GM18502 (cell line): ENCODE measurements around the gene ENAH.
A peak's percentile ranks its signal among the peaks of the same experiment; 100 is the strongest.
"Not testable (repeated sequence)": the region's sequence is repeated elsewhere in the genome, so short reads cannot be mapped to it uniquely, and the experiment has no call there.

Source experiments
- ATAC-seq: cut with Tn5 transposase; IDR thresholded peaks from one replicate; pipeline ENCODE4 v1.9.1; 2021; ENCODE audit warnings: mild to moderate bottlenecking; ENCODE audit not compliant: unreplicated experiment, poor library complexity

The ENAH gene

DNA sequence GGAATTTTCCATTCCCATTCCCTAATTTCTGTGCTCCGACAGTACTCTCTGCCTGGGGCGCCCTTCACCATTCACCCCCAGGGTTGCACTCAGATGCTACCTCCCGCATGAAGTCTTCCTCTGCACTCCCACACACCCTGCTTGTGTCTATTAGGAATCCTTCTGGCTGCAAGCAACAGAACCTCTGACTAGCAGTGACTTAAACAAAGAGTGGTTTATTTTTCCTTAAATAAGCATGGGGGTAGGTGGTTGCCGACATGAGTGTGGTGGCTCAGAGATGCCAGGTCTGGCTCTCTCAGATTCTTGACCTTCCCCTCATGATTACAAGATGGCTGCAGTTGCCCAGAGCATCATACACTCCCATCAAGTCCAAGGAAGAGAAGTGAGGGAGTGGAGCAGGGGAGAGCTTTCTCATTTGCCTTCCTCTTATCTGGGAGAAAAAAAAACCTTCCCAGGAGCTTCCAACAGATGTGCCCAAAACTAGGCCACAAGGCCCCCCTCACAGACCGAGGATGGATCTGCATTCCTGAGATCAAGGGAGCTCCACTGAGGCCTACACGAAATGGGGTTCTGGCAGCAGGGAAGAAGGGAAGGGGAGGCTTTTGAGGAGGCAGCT lies 175.5 kb downstream of the ENAH start:
- no peak for ATAC-seq

DNA sequence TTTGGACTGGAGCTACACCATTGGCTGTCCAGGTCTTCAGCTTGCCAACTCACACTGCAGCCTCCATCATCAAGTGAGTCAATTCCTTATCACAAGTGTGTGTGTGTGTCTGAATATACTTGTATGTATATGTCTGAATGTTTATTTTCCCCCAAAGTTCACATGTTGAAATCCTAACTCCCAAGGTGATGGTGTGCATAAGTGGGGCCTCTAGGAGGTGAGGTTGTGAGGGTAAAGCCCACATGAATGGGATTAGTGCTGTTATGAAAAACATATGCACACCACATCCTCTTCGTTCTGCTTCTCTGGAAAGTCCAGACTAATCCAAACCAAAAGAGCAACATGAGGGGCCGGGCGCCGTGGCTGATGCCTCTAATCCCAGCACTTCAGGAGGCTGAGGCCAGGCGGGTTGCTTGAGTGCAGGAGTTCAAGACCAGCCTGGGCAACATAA lies 176.4 kb downstream of the ENAH start:
- ATAC-seq = no peak

DNA sequence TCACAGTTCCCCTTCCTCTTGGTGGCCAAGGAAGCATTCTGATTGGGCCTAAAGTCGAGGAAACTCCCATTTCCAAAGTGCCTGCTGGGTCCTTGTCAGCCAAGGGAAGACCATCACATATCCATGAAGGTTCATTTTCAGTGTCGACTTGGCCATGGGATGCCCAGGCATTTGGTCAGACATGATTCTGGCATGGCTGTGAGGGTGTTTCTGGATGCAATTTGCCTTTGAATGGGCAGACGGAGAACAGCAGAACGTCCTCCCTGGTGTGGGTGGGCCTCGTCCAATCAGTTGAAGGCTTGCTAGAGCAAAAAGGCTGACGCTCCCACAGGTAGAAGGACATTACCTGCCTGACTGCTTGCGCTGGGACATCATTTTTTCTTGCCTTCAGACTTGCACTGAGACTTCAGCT lies 176.8 kb downstream of the ENAH start:
- no peak for ATAC-seq

DNA sequence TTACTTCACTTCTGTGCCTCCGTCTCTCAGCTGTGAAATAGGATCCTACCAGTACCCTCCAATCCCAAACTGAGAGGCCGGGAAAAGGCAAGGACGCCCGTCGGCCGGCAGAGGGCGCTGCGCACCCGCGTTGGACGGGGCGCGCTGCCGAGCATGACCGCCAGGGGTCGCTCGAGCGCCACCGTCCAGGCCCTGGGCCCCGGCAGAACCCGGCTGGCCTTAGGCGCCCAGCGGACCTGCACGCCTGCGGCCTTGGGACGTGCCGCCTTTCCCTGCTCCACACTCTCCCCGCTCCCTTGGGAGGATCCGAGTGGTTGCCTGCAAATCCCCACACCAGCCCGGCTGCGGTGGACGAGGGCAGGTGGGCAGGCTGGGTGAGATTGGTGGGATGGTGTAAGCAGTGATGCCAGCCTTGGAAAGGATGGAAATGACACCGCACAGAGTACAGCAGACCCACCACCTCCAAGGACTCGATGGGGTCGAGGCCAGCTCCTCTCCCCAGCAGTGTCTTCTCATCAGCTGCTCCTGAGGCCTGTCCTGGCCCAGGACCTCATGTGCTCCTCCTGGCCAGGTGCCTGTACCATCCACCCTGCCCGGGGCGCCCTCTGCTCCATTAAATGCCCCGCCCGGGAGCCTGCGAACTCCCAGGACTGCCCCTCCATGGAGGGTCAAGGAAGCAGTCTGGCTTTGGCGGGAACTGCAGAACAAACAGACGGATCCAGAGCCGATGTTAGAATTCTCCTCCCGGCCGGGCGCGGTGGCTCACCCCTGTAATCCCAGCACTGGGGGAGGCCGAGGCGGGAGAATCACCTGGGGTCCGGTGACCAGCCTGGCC lies 177.7 kb downstream of the ENAH start:
- ATAC-seq = peak; percentile 73

DNA sequence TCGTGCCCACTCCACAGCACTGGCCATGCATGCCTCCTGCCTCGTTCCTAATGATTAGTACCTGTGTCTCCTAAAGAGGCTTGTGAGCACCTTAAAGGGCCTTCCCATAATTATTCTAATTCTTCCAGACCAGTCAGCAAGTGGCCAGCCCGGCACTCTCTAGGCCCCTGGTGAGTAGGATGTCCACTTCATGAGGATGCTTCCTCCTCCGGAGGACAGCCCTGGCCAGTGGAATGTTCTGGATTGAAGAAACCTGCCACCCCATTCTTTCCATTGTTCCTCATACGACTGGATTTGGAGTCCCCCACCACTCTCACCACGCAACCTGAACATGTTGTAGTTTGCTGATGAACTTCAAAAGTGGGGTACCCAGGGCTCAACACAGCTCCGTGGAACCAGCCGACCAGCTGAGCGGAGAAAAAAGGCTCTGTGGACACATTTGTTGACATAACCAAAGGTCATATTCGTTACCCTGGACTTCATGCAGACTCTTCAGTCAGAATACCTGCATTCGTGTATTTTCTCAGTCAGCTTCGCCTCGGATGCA lies 178.4 kb downstream of the ENAH start:
- ATAC-seq = no peak

DNA sequence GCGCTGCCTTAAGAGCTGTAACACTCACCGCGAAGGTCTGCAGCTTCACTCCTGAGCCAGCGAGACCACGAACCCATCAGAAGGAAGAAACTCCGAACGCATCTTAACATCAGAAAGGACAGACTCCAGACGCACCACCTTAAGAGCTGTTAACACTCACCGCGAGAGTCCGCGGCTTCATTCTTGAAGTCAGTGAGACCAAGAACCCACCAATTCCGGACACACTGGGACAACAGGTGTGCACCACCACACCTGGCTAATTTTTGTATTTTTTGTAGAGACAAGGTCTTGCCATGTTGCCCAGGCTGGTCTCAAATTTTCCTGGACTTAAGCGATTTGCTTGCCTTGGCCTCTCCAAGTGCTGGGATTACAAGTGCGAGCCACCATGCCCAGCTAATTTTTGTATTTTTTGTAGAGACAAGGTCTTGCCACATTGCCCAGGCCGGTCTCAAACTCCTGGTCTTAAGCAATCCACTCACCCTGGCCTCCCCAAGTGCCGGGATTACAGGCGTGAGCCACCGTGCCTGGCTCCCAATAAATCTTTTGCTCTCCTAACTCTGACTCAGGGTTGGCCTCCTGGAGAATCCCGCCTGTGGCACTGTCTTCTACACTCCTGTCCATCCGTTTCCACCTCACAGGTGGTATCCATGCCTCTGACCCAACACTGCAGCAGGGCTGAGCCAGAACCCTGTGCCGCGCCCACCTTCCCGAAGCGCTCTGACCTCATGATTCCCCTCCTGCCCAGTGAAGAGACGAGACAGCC lies 179.1 kb downstream of the ENAH start:
- ATAC-seq = not testable (repeated sequence)

DNA sequence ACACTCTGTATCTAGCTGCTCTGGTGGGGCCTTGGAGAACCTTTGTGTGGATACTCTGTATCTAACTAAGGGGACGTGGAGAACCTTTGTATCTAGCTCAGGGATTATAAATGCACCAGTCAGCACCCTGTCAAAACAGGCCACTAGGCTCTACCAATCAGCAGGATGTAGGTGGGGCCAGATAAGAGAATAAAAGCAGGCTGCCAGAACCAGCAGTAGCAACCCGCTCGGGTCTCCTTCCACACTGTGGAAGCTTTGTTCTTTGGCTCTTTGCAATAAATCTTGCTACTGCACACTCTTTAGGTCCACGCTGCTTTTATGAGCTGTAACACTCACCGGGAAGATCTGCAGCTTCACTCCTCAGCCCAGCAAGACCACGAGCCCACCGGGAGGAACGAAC lies 179.7 kb downstream of the ENAH start:
- not testable (repeated sequence) for ATAC-seq

DNA sequence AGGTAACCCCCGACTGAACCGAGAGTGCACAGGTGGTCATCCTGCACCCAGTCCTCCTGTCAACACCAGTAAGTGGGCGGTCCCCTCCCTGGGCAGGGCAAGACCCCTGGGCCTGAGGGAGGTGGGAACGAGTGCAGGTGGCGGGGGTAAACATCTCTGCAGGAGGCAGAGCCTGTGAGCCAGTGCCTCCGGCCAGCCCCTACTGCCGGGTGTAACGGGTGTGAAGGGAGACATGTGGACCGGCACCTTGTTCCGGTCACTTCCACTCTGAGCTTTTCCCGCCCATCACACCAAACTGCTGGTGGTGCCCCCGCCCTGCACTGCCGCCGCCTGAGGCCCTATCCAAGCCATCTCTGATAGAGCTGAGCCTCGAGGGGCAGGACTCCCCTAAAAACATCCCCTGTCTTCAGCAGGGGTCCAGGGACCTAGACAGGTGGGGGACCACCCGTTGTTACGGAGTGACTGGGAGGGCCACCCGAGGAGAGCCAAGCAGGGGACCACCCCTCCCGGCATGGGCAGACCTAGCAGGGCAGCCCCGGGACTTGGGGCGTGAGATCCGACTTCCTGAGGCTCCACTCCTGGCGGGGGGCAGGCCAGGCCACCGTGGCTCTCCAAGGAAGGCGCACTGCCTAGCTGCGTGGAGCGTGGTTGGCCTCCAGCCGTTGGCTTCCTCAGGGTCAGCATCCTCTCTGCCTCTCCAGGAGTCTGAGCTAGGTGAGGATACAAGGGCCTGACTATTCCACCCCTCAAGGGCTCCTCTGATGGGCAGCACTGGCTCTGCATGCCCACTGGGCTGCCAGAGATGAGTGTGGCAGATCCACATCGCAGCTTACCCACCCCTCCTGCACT lies 181.2 kb downstream of the ENAH start:
- no peak for ATAC-seq

DNA sequence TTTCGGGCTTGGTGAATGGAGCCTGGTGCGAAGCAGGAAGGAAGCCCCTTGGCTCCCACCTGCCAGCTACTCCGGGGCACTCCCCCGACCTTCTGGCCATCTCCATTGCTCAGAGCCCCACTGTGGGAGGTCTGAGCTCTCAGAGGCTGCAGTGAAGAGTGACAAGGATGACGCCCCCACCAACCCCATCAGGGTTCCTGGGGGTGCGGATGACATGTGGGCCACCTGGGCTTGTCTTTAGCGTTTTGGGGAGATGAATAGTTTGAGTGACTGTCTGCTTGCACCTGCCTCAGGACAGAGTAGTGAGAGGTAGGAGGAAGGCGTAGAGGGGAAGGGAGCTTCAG lies 181.8 kb downstream of the ENAH start:
- no peak for ATAC-seq

DNA sequence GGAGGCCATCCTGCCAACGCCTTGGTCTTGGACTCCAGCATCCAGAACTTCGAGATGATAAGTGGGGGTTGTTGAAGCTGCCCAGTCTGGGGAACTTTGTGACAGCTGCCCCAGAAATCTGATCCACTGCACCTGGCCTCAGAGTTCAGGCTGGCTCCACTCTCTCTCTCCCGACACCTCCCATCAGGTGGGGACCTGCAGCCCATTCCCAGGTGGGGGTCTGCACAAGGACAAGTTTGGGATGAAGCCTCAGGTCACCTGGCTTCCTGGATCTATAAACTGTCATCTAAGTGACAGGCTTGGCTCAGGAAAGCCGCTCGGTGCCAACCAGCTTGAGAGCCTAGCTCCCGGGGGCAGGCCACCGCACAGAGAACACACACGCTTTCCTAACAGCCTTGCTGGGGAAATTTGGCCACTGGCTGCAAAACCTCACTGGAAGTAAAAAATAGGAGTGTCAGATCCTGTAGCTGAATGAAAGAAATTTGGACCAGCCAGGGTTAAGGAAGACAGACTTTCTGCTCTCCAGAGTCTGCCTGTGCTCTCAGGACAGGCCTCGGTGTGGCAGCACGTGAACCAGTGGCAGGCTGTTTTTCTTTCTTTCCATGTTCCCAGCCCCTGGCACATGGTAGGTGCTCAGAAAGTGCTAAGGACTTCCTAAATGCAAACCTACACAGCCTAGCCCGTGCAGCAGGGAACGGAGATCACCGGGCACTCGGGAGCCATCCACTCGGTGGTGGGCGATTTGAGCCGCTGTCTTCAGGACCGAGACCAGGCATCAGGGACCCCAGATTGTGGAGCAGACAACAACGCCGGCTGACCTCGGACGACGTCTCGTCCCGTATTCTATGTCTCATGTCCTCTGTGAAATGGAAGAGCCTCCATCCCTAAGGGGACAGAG lies 182.5 kb downstream of the ENAH start:
- ATAC-seq = no peak

DNA sequence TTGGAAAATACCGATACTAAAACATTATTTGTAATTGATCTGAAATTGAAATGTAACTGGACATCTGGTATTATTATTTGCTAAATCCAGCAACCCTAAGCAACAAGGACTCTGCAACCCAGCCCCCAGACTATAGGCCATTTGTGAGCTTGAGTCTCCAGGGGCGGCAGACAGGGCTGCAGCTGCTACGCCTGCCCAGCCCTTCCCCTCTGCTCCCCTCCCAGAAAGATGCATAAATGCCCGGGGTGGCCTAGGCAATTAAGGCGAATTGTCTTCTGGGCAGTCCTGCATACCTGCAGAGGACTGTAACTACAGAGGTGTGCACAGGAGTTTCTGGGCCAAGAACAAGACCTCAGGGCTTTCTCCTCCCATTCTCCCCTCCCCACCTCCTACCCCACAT lies 183.9 kb downstream of the ENAH start:
- no peak for ATAC-seq

DNA sequence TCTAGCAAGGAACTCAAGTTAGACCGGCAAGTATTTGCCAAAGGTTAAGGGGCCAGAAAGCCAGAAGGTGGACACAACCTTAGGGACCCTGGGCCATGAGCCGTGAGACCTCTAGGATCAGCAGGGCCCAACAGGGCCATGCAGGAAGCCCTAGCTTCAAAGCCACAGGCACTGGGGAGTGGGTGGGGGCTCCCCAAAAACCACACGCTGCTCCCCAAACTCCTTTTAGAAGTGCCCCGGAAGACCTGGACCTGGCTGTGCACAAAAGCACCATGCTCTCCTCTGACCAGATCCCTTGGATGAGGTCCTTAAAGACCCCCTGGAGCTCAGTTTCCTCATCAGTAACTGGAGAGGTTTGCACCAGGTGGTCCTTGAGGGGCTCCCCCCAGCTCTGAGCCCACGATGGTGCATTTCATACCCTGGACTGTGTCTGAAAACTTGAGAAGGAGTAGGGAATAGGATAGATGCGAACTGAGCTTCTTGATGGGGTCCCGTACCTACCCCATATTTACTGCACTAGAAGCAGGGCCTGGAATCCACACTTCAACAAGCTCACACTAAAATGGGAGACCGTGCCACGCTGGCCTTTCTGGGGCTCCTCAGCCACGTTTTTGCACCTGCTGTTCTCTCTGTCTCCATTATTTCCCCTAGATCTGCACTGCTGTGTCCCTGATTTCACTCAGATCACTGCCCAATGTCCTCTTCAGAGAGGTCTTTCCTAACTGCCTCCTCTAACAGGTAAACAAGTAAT lies 184.5 kb downstream of the ENAH start:
- ATAC-seq = no peak

DNA sequence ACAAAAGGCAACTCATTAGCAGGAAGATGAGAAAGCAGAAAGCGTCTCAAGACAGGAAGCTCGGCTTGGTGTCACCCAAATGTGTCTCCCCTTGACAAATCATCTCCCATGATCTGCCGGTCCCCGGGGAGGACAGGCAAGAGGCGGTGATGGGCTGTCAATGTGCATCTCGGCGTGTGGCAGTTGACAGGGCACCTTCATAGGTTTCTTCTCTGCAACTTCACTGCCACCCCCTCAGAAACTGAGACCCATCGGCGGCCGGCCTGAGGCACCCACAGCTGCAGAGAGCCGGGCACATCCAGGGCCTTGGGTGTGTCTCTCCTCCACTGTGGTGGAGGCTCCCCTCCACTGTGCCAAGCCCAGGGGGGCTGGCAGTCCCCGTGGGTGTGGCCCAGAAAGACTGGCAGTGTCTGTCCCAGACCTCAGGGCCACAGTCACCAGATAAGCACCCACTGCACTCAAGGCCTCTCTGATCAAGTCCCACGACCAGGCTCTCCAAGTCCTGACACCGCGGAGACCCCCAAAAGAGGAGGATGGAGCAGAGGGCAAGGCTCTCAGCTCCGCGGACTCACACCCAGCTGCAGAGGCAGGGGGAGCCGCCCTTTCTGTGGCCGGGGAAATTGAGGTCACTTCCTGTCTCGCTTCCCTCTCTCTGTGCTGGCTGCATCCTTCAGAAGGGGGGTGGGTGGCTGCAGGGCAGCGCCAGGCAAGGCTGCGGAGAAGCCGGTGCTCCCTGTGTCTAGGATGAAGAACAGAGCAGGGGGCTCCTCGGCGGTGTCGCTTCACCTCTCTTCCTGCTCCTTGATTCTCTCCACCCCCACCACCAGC lies 185.5 kb downstream of the ENAH start:
- peak; percentile 95 for ATAC-seq

DNA sequence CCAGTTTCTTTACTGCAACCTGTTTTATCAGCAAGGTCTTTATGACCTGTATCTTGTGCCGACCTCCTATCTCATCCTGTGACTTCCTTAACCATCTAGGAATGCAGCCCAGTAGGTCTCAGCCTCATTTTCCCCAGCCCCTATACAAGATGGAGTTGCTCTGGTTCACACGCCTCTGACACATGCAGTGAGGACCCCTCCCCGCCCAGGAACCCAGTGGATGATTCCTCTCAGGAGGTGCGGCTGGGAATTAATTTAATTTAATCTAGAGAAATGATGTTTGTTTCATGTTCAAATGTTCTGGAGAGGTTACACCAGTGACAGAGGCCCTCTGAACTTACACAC lies 186.1 kb downstream of the ENAH start:
- no peak for ATAC-seq

DNA sequence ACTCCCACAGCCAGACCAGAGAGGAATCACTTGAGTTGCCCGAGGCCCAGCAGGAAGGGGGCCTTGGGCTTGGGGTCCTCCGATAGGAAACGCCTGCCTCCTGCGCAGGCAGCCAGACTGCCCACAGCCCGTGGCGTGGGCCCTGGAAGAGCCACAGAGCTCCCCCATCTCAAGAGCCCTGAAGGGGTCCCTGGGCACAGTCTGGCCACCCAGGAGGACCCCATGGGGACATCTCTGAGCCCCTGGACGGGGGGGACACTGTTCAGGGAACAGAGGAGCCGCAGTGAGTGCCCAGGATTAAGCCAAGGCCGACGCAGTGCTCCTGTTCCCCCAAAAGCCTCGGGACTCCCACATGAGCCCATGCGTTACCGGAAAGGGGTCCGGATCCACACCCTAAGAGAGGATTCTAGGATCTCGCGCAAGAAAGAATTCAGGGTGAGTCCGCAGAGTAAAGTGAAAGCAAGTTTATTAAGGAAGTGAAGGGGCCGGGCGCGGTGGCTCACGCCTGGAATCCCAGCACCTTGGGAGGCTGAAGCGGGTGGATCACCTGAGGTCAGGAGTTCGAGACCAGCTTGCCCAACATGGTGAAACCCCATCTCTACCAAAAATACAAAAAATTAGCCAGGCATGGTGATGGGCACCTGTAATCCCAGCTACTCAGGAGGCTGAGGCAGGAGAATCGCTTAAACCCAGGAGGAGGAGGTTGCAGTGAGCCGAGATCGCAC lies 187.0 kb downstream of the ENAH start:
- ATAC-seq = no peak

DNA sequence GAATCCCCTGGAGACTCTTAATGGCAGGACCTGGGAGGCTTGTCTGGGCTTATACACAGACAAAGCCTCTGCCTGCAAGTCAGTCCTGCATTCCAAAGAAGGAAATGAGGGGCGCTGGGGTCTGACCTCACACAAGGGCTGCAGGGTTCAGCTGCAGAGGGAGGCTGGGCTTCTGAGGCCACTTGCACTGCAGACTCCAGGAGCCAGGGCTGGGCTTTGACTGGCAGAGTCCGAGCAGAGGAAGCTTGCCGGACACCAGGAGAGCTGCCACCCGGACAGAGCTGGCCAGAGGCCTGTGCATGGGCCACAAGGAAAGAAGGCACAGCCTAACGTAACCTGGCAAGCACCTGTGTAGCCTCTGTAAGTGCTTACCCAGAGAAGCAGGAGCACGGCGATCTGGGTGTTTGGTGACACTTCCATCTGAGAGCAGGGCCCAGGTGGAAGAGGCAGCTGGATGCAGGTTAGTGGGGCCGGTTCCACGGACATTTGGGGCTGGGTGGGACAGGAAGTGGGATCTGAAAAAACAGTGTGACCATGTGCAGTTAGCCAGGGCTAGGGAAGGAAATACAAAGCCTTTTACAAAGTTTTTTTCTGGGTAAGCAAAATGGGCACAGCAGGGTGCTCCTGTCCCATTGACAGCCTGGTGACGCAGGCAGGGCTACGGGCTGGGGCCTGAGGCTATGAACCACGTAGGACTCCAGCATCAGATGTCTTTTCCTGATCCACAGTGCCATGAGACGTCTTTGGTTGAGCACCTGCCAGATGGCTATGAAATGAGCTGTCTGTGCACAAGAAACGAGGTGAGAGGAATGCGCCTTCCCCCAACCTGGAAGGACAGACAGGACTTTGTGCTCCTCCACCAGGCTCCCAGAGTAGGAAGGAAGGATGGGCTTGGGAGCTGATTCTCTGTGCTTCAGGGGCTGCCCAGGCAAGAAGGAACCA lies 187.8 kb downstream of the ENAH start:
- no peak for ATAC-seq
